ENCODE data around the gene COLEC11. TPM values are rescaled to one million over a fixed set of nuclear protein-coding genes. Genes with fewer than 3 reads are reported as not detected.

The COLEC11 gene
- total RNA-seq, 1 donor from 2014 or later: 2.4 TPM

DNA sequence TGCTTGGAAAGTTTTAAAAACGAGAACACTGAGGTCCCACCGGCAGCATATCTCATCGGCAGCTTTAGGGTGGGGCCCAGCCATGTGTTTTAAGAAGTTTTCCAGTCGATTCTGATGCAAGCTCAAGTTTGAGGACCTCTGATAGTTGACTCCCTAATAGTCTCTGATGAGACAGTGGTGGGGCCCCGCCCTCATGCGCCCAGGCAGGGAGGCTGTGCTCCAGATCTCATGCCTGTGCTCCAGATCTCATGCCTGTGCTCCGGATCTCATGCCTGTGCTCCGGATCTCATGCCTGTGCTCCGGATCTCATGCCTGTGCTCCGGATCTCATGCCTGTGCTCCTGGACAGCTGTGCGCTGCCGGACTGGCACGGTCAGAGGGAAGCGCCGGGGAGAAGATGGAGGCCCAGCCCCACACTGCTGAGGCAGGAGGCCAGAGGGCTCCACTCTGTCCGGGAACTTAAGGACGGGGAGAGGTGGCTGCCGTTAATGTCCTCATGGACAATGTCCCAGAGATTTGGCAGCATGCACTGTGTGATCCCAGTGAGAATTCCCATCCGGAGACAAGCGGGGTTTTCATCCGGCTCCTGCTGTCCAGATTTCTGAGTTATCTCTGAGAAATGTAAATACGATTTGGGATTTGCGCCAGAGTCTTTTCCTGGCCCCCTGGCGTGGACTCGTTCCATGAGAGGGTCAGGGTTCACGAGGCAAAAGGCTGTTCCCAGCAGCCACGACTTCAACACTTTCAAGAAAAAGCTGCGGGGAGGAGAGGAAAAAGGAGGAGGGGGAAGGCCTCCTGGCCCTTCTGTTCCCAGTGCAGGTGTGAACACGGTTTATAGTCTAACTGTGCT lies 9.4 kb upstream of the COLEC11 start:
- peak; percentile 76 for DNase-seq (ENCODE audit: low spot score)

DNA sequence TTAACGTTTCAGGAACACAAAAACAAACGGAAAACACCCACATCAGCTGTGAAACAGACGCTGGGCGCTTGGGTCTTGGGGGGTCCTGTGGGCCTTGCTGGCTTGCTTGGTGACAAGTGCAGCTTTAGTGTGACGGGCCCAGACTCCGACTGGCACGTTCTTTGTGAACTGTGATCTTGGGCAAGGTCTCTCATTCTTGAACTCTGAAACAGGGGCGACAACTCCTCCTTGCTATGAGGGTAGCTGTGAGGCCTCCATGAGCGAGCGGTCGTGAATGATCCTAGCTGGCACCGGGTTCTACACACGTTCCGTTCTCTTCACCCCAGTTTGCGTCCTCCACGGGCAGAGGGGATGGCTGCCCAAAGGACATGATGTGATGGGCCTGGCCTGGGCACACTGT lies 8.7 kb upstream of the COLEC11 start:
- no peak for DNase-seq (ENCODE audit: low spot score)

DNA sequence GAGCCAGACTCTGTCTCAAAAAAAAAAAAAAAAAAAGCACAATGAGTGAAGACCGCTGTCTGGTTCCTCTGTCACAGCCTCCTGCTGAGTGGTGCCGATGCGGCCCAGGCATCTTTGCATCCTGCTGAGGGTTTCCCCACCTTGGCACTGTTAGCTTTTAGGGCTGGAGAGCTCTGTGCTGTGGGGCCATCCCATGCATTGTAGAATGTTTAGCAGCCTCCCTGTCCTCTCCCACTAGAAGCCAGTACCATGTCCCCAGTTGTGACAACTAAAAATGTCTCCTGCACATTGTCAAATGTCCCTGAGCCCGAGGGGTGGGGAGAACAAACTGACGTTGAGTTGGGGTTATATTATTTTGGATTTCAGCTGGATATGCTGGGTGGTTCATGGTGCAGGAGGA lies 7.9 kb upstream of the COLEC11 start:
- no peak for DNase-seq (ENCODE audit: low spot score)

DNA sequence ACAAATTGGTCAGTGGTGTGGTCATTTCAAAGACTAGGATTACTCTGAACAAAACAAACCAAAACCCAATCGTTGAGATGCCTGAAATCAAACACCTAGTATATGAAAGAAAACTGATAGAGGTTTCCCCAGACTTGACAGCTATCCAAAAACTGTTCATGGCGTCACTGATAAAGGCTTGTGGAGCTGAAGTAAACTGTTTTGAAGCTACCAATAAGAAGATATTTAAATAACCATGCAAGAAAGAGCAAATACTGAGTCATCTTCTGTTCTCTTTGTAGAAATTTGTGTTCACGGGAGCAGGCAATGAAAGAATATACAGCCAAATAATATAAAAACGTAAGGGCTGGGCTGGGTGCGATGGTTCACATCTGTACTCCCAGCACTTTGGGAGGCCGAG lies 7.5 kb upstream of the COLEC11 start:
- no peak for DNase-seq (ENCODE audit: low spot score)

DNA sequence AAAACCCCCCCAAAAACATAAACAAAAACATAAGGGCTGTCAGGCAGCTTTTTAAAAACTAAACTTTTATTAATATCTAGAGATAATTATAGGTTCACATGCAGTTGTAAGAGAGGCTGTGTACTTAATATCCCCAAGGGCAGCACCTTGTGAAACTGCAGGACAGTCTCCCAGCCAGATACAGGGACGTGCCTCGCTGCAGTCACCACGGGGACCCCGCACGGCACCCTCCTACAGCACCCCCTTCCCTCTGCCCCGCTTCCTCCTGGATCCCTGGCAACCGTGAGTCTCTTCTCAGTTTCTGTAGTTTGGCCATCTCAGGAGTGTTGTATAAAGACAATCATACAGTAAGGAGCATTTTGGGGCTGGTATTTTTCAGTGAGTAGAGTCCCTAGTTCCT lies 6.8 kb upstream of the COLEC11 start:
- DNase-seq (ENCODE audit: low spot score): no peak

DNA sequence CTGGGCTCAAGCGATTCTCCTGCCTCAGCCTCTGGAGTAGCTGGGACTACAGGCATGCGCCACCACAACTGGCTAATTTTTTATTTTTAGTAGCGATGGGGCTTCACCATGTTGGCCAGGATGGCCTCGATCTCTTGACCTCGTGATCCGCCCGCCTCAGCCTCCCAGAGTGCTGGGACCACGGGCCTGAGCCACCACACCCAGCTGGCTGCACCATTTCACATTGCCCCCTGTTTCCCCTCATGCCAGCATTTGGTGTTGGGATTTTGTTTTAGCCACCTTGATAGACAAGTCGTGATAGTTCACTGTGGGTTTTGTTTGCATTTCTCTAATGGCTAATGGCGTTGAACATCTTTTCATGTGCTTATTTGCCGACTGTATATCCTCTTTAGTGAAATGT lies 5.8 kb upstream of the COLEC11 start:
- no peak for DNase-seq (ENCODE audit: low spot score)

DNA sequence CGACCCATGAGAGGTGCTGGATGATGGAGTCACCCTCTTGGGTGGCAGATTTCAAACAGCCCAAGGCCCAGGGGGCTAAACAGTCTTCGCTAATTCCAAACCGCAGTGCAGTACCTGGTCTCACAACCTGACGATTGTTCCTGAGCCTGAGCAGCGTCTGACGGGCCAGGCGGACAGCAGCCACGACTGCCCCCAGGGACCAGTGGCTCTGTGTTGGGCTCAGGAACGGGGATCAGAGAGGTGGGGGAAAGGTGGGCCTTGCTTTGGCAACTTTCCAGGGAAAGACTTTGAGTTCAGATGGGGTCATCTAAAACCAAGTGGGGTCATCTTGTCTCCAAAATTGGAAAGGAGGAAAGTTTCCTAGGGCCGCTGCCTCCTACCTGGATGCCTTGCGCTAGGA lies 492 bp downstream of the COLEC11 start:
- DNase-seq (ENCODE audit: low spot score): no peak

DNA sequence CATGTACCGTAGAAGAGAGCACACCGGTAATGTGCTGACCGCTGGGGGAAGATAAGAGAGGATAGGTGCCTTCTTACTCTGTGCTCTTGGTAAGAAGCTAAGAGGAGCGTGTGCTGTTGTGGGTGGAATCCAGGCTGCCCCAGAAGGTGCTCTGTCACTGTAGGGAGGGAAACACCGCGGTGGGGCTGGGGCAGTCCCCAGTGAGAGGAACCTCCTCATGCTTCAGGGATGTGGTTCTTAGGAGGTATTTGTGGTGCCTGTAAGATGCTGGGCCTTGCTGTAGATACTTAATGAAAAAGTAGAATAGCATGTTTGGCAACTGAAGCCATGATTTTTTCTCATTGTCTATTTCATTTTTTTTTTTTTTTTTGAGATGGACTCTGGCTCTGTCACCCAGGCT lies 1.1 kb downstream of the COLEC11 start:
- DNase-seq (ENCODE audit: low spot score): no peak

DNA sequence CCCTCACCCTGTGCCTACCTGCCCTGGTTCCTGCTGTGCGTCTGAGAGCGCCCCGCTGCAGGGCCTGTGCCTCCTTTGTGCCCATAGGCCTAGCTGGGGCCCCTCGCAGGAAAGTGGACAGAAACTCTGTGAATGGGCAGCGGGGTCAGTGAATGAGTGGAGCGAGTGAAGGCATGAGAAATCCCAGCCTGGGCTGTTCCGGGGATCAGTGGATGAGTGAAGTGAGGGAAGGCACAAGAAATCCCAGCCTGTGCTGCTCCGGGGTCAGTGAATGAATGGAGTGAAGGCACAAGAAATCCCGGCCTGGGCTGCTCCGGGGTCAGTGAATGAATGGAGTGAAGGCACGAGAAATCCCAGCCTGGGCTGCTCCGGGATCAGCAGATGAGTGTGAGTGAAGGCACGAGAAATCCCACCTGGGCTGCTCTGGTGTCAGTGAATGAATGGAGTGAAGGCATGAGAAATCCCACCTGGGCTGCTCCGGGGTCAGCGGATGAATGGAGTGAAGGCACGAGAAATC lies 2.0 kb downstream of the COLEC11 start:
- DNase-seq (ENCODE audit: low spot score): no peak

DNA sequence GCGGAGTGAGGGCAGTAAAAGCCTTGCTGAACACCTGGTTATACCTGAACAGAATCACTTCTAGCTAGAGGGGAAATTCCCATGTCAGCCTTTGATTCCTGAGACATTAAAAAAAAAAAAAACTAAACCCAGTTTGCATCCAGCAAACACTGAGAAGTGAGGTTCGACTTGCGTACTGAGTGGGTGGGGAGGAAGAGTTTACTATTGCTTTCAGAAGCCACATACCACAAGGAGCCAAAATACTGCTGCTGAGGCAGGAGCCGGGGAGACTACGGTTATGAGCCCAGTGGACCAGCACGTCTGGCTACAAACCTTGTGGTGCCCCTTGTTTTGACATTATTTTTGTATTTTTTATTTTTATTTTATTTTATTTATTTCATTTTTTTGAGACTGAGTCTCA lies 2.7 kb downstream of the COLEC11 start:
- DNase-seq (ENCODE audit: low spot score): no peak

DNA sequence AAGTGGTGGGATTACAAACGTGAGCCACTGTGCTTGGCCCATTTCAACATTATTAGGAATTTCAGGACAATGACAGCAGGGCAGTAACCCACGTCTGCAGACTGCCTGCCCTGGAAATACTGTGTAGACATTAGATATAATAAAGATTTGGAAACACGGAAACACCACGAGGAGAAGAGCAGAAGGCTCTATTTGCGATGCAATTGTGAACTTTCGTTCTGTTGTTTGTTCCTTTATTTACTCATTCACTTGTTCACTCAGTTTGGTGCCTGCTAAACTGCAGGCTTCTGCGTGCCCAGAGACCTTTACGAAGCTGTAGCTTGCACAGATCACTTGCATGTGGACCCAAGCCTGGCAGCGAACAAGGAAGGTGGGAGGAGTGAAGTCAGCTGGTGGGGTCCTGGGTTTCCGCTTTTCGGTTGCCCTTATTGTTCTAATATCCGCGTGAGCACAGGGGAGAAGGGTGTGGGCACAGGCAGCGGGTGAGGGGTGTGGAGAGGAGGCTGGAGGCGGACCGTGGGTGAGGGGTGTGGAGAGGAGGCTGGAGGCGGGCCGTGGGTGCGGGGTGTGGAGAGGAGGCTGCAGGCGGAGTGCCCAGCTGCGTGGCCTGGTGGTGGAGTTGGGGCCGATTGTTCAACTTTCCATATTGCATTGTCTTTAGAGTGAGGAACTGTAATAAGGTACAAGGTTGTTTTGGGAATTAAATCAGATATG lies 3.4 kb downstream of the COLEC11 start:
- no peak for DNase-seq (ENCODE audit: low spot score)

DNA sequence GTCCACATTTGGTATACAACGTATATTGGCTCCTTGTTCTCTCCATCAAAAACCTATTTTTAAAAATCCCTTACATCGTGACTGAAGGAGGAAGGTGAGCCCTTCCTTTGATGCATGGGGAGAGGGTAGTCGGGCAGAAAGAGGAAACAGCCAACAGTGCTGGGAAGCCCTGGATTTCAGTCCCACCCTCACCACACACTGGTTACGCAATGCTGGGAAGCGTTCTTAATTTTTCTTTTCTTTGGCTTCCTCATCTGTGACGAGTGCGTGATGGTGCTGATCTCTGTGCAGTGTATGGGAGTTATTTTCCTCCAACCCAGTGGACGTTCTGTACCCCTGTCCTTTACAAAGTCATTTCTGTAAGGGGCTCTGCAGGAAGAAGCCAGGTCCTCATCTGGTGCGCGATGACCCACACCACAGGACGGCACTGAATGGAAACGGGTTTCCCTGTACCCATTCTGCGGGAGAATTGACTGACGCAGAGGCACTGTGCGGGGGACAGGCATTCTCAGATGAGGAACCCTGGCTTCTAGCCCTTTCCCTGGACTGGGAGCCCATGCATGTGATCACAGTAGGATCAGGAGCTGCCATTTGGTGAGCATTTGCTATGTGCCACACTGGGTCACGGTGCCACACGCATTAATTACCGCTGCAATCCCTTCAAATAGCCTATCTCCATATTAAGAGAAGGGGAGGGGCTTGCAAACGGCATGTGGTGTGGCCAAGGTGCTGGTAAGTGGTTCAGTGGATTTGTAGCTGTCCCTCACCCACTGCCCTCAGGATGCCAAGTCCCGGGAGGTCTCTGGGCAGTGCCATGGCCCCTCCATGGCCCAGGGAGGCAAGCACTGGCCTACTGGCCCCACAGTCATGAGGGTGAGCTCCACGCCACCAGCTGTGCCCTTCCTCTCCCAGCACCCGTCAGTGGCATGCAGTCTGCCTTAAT lies 4.3 kb downstream of the COLEC11 start:
- DNase-seq (ENCODE audit: low spot score): no peak

DNA sequence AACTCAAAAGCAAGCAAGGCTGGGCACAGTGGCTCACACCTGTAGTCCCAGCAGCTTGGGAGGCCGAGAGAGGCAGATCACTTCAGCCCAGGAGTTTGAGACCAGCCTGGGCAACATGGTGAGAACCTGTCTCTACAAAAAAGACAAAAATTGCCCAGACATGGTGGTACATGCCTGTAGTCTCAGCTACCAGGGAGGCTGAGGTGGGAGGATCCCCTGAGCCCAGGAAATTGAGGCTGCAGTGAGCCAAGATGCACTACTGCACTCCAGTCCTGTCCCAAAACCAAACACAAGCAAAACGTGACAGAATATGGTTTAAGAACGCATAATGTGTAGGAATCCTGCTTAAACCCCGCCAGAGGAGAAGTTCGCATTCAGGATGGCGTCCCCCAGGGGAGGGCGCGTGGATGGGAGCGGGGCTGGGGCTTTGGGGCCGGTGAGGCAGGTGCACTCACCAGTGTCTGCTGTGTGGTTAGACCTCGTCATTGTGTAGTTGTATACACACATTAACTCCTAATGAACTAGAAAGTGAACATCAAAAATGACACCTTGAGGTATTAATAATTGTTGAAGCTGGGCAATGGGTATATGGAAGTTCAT lies 5.4 kb downstream of the COLEC11 start:
- DNase-seq (ENCODE audit: low spot score): no peak

DNA sequence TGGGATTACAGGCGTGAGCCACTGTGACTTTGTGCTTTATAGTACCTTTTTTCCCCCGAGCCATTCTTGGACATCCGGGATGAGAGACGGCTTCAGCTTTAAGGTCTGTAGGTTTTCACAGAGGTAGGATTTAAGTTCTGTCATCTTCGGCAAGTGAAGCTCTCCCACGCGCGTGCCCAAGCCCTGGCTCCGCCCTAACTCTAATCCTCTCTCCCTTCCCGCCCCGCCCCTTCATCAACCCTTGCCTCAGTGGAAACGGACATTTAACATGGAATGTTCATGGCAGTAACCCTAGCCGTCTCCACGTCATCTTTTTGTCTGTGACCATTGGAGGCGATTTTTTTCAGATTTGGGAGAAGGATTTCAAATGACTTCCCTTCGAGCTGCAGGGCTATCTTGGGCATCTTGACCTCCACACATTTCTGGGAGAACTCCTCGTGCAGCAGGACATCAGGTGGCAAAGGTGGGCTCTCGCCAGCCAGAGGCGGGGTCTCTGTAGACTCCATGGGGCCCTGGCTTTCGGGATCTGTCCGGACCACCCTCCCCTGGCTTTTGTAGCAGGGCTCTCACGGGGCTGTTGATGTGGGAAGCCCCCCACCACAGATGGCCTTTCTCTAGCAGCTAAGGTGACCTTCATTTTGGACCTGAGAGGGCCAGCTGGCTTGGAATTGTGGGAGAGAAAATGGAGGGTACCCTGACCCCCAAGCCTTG lies 6.8 kb downstream of the COLEC11 start:
- no peak for DNase-seq (ENCODE audit: low spot score)

DNA sequence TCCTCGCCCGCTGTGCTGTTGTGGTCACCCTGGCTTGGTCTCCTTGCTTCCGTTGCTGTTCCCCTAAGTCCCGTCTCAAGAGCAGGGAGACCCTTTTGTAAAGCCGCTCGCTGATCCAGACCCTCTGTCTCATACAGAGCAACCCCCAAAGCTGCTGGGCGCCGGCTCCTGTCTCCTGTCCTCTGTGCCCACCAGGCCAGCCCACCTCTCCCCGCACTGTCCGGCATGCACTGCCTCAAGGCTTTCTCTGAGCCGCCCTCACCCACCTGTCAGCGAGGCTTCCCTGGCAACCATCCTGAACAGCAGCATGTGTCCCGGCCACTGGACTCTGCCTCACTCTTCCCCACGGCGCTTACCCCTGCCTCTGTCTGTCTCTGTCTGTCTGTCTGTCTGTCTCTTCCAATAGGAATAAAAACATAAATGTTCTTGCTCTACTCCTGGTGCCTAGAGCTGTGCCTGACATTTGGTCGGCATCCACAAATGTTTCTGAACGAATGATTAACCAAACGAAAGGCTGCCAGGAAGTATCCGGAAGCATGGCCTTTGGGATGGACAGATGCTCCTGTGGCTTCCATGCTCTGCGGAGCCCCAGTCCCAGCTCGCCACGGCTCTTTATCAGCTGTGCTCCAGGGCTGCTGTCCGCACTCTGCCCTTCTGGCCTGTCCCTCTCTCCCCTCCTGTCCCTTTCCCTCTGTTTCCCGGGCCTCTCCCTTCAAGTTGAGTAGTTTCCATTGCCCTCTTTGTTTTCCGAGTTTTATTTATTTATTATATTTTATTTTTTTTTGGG lies 7.8 kb downstream of the COLEC11 start:
- DNase-seq (ENCODE audit: low spot score): no peak

DNA sequence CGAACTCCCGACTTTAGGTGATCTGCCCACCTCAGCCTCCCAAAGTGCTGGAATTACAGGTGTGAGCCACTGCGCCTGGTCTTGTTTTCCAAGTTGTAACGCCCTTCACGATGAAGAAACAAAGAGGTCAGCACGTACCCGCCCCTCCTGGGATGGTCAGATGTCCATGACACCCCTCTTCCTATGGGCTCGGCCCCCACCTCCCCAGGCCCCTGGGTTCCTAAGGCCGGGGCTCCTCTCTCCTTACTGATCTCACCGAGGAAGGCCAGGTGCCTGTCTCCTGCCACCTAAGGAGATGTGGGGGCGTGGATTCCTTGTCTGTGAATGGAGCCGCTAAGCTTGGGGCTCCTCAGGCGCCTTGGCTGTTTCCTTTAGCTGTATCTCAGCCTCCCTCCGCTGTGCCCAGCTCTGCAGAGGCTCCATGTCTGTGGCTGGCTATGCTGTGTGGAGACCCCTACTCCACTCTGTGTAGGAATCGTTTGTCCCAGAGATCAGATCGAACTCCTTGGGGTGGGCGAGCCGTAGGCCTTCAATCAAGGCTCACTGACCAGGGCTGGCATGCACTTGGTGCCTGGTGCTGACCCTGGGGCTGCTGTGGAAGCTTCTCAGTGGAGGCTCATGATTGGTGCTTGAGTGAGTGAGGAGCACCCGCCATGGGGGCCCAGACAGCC lies 8.8 kb downstream of the COLEC11 start:
- DNase-seq (ENCODE audit: low spot score): no peak

DNA sequence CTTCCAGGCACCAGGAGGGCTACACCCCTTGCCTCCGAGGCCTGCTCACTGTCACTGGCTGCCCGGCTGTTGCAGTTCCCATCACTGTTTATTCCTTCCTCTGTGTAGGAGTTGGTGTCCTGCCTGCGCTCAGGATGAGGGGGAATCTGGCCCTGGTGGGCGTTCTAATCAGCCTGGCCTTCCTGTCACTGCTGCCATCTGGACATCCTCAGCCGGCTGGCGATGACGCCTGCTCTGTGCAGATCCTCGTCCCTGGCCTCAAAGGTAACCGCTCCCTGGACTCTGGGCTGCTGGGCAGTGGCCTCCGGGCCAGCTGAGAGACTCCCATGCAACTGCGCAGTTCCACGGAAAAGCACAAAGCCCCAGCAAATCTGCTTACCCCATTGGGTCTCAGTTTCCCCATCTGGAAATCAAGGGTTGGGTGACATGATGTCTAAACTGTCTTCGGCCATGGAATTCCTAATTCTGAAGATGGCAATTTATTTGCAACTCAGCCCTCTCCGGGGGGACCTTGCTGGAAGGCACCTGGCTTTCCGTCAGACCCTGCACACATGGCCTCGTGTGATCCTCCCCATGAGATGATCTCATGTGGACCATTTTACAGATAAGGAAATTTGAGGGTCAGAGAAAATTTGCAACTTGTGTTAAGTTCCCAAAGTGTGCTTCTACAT lies 9.4 kb downstream of the COLEC11 start:
- no peak for DNase-seq (ENCODE audit: low spot score)

DNA sequence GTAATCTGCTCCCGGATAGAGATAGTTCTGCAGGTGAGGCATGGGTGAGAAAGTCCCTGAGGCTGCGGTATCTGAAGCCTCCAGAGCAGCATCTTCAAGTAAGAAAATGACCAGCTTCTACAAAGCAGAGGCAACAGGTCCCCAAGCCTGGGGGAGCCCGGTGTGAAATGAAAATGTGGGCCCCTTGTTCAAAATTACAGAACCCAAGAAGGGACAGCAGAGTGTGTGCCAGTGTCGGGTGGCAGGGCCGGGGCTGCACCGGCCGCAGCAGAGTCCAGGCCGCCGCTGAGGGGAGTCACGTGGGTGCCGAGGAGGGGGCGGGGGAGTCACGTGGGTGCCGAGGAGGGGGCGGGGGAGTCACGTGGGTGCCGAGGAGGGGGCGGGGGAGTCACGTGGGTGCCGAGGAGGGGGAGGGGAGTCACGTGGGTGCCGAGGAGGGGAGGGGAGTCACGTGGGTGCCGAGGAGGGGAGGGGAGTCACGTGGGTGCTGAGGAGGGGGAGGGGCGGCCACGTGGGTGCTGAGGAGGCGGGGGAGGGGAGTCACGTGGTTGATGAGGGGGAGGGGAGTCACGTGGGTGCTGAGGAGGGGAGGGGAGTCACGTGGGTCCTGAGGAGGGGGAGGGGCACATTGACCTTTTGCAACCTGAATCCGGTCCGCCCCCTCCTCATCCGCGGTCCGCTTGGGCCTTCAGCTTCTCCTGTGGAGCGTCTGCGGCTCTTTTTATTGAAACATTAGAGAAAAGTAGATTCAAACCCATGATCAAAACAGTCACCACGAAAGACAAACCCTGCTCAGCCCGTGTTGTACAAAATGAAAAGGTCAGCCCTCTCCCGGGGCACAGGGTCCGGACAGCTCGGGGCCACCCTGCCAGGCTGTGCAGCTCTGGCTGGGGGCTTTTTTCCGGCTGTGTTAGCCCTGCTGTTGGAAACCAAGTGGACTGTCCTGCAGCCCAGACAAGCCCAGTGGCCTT lies 10.4 kb downstream of the COLEC11 start:
- peak; percentile 62 for DNase-seq (ENCODE audit: low spot score)

Measured in ureter (tissue), 1 donor.